ENCODE results near the gene RPSA.
A peak's percentile ranks its signal among the peaks of the same experiment; 100 is the strongest.

RPSA gene

GRCh38 chr3:39423436-39423970 is 17.0 kb downstream of the RPSA start:
- Mint-ChIP-seq H3K27me3 (no peaks in the 10 kb centered on the region), H3K4me1 (peaks cover under 1% of the 10 kb centered on the region), H3K27ac (no peak overlapping the region), H3K9me3 (no peaks in the 10 kb centered on the region), H3K4me3 (no peak overlapping the region), H3K36me3 (peaks cover 10% of the 10 kb centered on the region)
- ATAC-seq: no peak

- H3K4me3 Mint-ChIP-seq: no peak overlapping the region
- peaks cover 23% of the 10 kb centered on the region for H3K27me3 Mint-ChIP-seq
- no peaks in the 10 kb centered on the region for H3K9me3 Mint-ChIP-seq
- H3K4me1 Mint-ChIP-seq: no peaks in the 10 kb centered on the region
- H3K36me3 Mint-ChIP-seq: peaks cover 1% of the 10 kb centered on the region
- no peak for ATAC-seq
- H3K27ac Mint-ChIP-seq: no peak overlapping the region
Observed at GRCh38 chr3:39426312-39426711, 19.8 kb downstream of the RPSA start.

DNA sequence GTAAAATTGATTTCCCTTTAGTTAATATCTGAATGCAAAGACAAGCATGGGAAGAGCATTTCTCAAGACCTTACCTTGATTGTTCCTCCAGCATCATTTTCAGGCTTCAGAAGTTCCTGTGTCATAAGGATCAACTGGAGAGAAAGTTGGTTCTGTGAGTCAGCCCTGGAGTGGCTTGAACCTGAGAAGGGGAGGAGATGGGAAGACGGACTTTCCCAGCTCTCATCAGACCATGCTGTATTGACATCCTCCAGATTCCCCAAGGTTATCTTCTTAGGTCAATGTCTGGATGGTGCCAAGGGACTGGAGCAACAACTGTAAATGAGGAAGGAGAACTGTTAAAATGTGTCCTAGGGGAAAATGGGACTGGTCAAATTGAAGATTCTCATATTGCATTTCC is 21.0 kb downstream of the RPSA start:
- ATAC-seq: no peak
- no peaks in the 10 kb centered on the region for H3K36me3 Mint-ChIP-seq
- no peaks in the 10 kb centered on the region for H3K4me1 Mint-ChIP-seq
- no peak overlapping the region for H3K27ac Mint-ChIP-seq
- no peaks in the 10 kb centered on the region for H3K9me3 Mint-ChIP-seq
- H3K27me3 Mint-ChIP-seq: peaks cover 23% of the 10 kb centered on the region
- no peak overlapping the region for H3K4me3 Mint-ChIP-seq

DNA sequence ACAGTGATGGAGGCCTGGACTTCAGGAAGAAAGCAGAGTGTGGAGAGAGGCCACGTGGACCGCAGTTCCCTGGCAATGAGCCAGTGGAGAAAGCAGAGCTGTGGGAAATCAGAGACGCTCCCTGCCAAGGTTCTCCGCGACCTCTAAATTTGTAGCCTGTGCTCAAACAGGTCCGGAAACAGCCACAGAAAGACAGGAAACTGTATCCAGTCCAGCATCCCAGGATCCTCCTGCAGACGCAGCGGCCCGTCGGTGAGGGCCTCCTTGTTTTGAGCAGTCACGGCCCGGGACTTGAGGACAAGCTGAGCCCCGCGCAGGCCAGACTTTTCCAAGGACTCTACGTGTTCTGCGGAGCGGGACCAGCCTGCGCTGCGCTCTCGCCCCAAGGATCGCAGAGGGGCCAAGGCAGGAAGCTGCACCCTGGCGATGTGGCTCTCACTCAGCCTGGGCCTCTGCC is 22.3 kb downstream of the RPSA start:
- no peaks in the 10 kb centered on the region for H3K4me1 Mint-ChIP-seq
- H3K27ac Mint-ChIP-seq: no peak overlapping the region
- no peak for ATAC-seq
- H3K9me3 Mint-ChIP-seq: no peaks in the 10 kb centered on the region
- no peak overlapping the region for H3K4me3 Mint-ChIP-seq
- H3K27me3 Mint-ChIP-seq: peaks cover 23% of the 10 kb centered on the region
- H3K36me3 Mint-ChIP-seq: no peaks in the 10 kb centered on the region

GRCh38 chr3:39429466-39429865 is 22.9 kb downstream of the RPSA start:
- H3K36me3 Mint-ChIP-seq: no peaks in the 10 kb centered on the region

DNA sequence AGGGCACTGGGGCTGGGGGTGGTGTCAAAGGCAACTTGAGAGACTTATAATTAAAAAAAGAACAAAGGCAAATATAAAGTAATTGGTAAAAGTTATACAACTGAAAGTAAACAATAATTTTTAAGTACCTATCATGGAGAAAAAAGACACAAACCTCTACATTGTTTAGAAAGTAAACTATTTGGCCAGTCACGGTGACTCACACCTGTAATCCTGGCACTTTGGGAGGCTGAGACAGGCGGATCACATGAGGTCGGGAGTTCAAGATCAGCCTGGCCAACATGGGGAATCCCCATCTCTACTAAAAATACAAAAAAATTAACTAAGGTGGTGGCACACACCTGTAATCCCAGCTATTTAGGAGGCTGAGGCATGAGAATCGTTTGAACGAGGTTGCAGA is 25.8 kb downstream of the RPSA start:
- Mint-ChIP-seq H3K27me3 (peaks cover 23% of the 10 kb centered on the region), H3K27ac (no peak overlapping the region), H3K4me3 (no peak overlapping the region), H3K4me1 (peaks cover 12% of the 10 kb centered on the region), H3K9me3 (no peaks in the 10 kb centered on the region), H3K36me3 (no peaks in the 10 kb centered on the region)
- ATAC-seq: no peak

More at GRCh38 chr3:39429466-39429865, 22.9 kb downstream of the RPSA start:
- H3K4me3 Mint-ChIP-seq: no peak overlapping the region
- ATAC-seq: no peak
- H3K4me1 Mint-ChIP-seq: peaks cover 3% of the 10 kb centered on the region
- no peak overlapping the region for H3K27ac Mint-ChIP-seq
- peaks cover 23% of the 10 kb centered on the region for H3K27me3 Mint-ChIP-seq
- H3K9me3 Mint-ChIP-seq: no peaks in the 10 kb centered on the region

- ATAC-seq: no peak
- Mint-ChIP-seq H3K4me3 (no peak overlapping the region), H3K27me3 (peaks cover 23% of the 10 kb centered on the region), H3K36me3 (no peaks in the 10 kb centered on the region), H3K4me1 (peaks cover 12% of the 10 kb centered on the region), H3K9me3 (no peaks in the 10 kb centered on the region), H3K27ac (no peak overlapping the region)
Observed at GRCh38 chr3:39433642-39434041, 27.1 kb downstream of the RPSA start.

DNA sequence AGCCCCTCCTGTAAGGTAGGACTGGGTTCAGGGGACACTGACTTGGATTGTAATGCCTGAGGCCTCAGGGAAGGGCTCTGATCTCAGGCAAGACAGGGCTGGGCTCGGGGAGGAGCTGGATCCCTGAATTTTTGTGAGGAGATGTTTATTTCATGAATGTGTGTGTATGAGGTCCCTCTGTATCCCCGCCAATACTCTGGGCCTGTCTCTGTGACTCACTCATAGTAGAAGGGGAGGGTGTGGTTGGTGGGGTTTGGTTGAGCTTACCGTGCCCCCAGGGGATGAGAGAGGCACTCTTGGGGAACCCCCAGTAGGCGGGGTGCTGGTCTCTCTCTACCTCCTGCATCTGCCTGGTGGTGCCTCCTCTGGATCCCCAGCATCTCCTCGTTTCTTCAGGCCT is 28.1 kb downstream of the RPSA start:
- H3K27ac Mint-ChIP-seq: no peak overlapping the region
- peak; percentile 87 for ATAC-seq
- no peak overlapping the region for H3K4me3 Mint-ChIP-seq
- H3K27me3 Mint-ChIP-seq: peaks cover 17% of the 10 kb centered on the region
- peaks cover 12% of the 10 kb centered on the region for H3K4me1 Mint-ChIP-seq
- no peaks in the 10 kb centered on the region for H3K36me3 Mint-ChIP-seq
- no peaks in the 10 kb centered on the region for H3K9me3 Mint-ChIP-seq

DNA sequence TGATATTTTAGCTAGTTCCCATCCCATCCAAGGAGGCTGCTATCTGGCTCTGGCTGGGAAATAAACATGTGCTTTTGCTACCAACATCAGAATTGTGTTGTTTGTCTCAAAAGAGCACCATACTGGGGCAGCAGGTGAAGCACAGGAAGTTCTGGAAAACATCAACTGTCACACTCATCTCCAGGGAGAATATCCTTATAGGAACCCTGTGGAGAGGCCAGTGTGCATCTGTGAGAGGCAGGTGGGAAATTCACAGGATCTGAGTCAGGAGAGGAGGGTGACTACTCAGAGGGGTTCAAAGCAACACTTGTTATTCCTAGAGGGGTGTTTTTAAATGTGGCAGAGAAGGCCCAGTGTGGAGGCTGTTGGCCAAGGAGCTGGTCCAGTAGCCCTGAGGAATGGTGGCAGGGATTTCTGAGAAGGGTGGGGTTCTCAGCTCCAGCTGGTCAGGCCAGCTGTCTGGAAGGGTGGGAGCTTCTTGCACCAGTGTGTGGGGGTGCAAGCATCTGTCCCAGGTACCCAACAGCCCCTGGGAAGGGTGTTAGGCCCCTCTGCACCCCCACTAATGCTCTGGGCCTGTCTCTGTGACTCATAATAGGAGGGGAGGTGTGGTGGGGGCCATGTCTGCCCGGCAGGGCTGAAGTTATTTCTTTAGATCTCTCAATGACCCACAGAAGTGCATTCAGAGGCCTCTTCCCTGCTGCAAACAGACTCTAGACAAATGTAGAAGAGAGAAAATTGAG is 28.7 kb downstream of the RPSA start:
- peaks cover 12% of the 10 kb centered on the region for H3K4me1 Mint-ChIP-seq
- H3K36me3 Mint-ChIP-seq: no peaks in the 10 kb centered on the region
- no peak overlapping the region for H3K27ac Mint-ChIP-seq
- no peak for ATAC-seq
- H3K4me3 Mint-ChIP-seq: no peak overlapping the region
- H3K27me3 Mint-ChIP-seq: peaks cover 11% of the 10 kb centered on the region
- no peaks in the 10 kb centered on the region for H3K9me3 Mint-ChIP-seq

GRCh38 chr3:39438880-39439279 is 32.4 kb downstream of the RPSA start:
- ATAC-seq: no peak
- Mint-ChIP-seq H3K4me1 (peaks cover 12% of the 10 kb centered on the region), H3K4me3 (no peak overlapping the region), H3K9me3 (no peaks in the 10 kb centered on the region), H3K27ac (no peak overlapping the region), H3K36me3 (no peaks in the 10 kb centered on the region), H3K27me3 (no peaks in the 10 kb centered on the region)

- Mint-ChIP-seq H3K4me1 (no peaks in the 10 kb centered on the region), H3K27ac (no peak overlapping the region), H3K9me3 (no peaks in the 10 kb centered on the region), H3K27me3 (no peaks in the 10 kb centered on the region), H3K4me3 (no peak overlapping the region), H3K36me3 (no peaks in the 10 kb centered on the region)
- ATAC-seq: no peak
Observed at GRCh38 chr3:39440316-39440715, 33.8 kb downstream of the RPSA start.

DNA sequence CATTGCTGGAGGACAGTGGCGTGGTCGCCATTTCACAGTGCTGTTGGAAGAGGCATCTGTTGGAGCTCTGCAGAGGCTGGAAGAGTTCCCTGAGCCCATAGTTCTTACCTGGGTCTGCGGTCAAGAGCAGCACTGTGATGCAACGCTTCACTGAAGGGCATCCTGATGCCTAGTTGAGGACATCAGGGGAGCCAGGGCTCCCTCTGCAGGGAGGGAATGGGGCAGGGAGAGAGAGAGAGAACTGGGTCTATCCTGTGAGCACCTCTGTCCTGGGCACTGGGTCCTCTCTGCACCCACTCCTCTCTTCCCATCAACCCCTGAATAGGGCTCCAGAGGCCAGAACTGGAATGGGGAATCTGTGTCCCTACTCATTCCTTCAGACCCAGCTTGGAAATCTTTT is 37.0 kb downstream of the RPSA start:
- Mint-ChIP-seq H3K4me1 (peaks cover 6% of the 10 kb centered on the region), H3K36me3 (no peaks in the 10 kb centered on the region), H3K4me3 (no peak overlapping the region), H3K27ac (no peak overlapping the region), H3K27me3 (peaks cover 10% of the 10 kb centered on the region), H3K9me3 (no peaks in the 10 kb centered on the region)
- ATAC-seq: no peak

DNA sequence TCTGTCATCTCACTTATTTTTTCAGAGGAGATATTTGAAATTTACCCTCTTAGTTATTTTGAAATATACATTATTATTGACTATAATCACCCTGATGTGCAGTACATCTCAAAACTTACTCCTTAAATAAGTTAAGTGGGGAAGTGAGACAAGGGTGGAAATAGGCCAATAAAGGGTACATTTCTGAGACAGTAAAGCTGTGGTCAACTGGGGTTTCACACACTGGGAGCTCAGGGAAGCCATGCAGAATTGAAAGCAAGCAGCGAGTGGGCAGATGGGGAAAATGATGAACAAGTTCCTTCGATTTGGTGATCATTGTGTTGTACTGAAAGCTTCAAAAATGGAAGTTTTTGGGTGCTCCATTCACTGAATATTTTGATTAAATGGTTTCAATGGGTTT is 39.4 kb downstream of the RPSA start:
- Mint-ChIP-seq H3K27ac (no peak overlapping the region), H3K27me3 (peaks cover 11% of the 10 kb centered on the region)

DNA sequence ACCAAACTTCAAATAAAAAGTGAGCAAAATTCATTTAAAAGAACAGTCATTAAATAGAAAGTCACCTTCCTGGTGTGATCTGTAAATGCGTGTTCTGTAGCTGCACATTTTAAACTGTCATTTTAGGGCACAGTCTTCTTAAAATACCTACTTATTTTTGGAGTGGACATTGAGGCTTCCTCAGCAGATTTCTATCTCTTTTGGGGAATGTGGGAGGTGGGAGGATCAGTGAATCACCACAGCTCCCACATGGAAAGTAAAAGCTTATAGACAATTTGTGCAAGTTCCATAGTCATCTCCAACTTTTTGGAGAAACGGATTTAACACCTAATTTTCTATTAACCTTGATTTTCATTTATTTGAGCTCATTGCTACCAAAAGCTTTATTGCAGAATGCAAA is 39.9 kb downstream of the RPSA start:
- Mint-ChIP-seq H3K9me3 (no peaks in the 10 kb centered on the region), H3K4me3 (no peak overlapping the region), H3K27me3 (peaks cover 11% of the 10 kb centered on the region), H3K27ac (no peak overlapping the region), H3K36me3 (no peaks in the 10 kb centered on the region), H3K4me1 (peaks cover 6% of the 10 kb centered on the region)
- no peak for ATAC-seq

More for the DNA sequence above, 39.4 kb downstream of the RPSA start:
- H3K36me3 Mint-ChIP-seq: no peaks in the 10 kb centered on the region
- no peaks in the 10 kb centered on the region for H3K9me3 Mint-ChIP-seq
- peaks cover 6% of the 10 kb centered on the region for H3K4me1 Mint-ChIP-seq
- H3K4me3 Mint-ChIP-seq: no peak overlapping the region
- ATAC-seq: peak; percentile 53

DNA sequence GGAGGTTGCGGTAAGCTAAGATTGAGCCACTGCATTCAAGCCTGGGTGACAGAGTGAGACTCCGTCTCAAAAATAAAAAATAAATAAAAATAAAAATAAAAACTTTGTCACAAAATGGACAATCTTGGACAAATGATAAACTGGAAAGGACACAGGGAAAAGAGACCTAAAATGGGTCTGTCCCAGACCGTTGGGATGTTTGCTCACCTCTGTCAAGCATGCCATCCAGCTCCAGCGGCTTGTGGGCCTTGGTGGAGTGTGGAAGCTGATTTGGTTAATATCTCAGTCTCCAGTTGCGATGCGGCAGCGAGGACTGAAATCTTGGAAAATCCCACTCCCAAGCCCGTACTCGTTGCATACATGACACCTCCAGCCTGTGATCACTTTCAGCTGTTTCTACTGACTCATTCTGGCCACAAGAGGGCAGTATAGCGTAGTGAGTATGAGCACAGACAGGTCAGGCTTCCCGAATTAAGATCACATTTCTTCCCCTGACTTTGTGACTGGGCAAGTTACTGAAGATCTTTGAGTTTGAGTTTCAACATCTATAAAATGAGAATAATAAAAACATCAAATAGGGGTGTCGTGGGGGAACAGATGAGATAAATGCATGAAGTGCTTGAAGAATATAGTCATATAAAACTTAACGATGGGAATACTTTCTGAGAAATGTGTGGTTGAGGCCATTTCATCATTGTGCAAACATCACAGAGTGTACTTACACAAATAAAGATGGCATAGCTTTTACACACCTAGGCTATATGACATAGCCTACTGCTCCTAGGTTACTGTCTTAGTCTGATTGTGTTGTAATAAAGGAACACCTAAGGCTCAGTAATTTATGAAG is 41.3 kb downstream of the RPSA start:
- peaks cover 6% of the 10 kb centered on the region for H3K4me1 Mint-ChIP-seq
- ATAC-seq: peak; percentile 71
- H3K27ac Mint-ChIP-seq: no peak overlapping the region
- H3K9me3 Mint-ChIP-seq: no peaks in the 10 kb centered on the region
- no peaks in the 10 kb centered on the region for H3K36me3 Mint-ChIP-seq
- no peak overlapping the region for H3K4me3 Mint-ChIP-seq
- peaks cover 20% of the 10 kb centered on the region for H3K27me3 Mint-ChIP-seq

All from stimulated activated memory B cell treated with anti-CD40 and anti-IgM and Interleukin-4, amounts not matched to agents 10 μg/mL and 1 μg/mL and 100 μg/mL, for 72 hours (primary cell).